ENCODE results near the gene GNAL.

GRCh38 chr18:11750171-11750570 is 61.1 kb downstream of the GNAL start:
- TF ChIP-seq CTCF (IDR thresholded peaks at IDR 0.05), result no peak
- no peak for TF ChIP-seq EZH2 (IDR thresholded peaks at IDR 0.05)
- TF ChIP-seq EZH2phosphoT487 (IDR thresholded peaks at IDR 0.05), result no peak

Measured in neural progenitor cell (in vitro differentiated cells).